Karpas-422 (cell line): ENCODE measurements around the gene CCR7. TPM values are rescaled to one million over a fixed set of nuclear protein-coding genes. Genes with fewer than 3 reads are reported as not detected.

Experiments used
- DNase-seq: peaks from one replicate; pipeline ENCODE4 v3.0.0-alpha.2; 2015
- H2AFZ ChIP-seq: fragments of 200-600 bp; sonication (generic); 2 replicates; pipeline ENCODE4 v1.6.1; 2014; ENCODE audit warnings: antibody characterized with exemption, low read length, mixed read lengths
- H3K27ac ChIP-seq: fragments of 200-600 bp; sonication (generic); 2 replicates; pipeline ENCODE4 v1.5.1; 2014; ENCODE audit warnings: mild to moderate bottlenecking, low read length, moderate library complexity
- H3K27me3 ChIP-seq: fragments of 200-600 bp; sonication (generic); 2 replicates; pipeline ENCODE4 v1.6.1; 2014; ENCODE audit warnings: low read length, mixed read lengths
- H3K36me3 ChIP-seq: fragments of 200-600 bp; sonication (generic); 2 replicates; pipeline ENCODE4 v1.6.1; 2014; ENCODE audit warnings: low read length, mixed read lengths; ENCODE audit not compliant: insufficient read depth
- H3K4me1 ChIP-seq: fragments of 200-600 bp; sonication (generic); 2 replicates; pipeline ENCODE4 v1.6.1; 2014; ENCODE audit warnings: mild to moderate bottlenecking, low read length, mixed read lengths
- H3K4me2 ChIP-seq: fragments of 200-600 bp; sonication (generic); 2 replicates; pipeline ENCODE4 v1.6.1; 2014; ENCODE audit warnings: low read length, low read depth, mild to moderate bottlenecking; ENCODE audit not compliant: poor library complexity, severe bottlenecking
- H3K4me3 ChIP-seq: fragments of 200-600 bp; sonication (generic); 2 replicates; pipeline ENCODE4 v1.5.1; 2014; ENCODE audit warnings: mild to moderate bottlenecking, antibody characterized with exemption, low read length, mixed read lengths
- H3K79me2 ChIP-seq: fragments of 200-600 bp; sonication (generic); 2 replicates; pipeline ENCODE4 v1.6.1; 2014; ENCODE audit warnings: mild to moderate bottlenecking, low read length, mixed read lengths
- H3K9ac ChIP-seq: fragments of 200-600 bp; sonication (generic); 2 replicates; pipeline ENCODE4 v1.6.0; 2014; ENCODE audit warnings: low read length
- H3K9me2 ChIP-seq: fragments of 200-600 bp; sonication (generic), shearing (Covaris generic); replicated peaks from 2 replicates; pipeline ENCODE4 v1.6.0; 2014; ENCODE audit warnings: mild to moderate bottlenecking, low read length, moderate library complexity; ENCODE audit not compliant: insufficient read depth
- H3K9me3 ChIP-seq: fragments of 300-700, 200-600 bp; sonication (generic); 2 replicates; pipeline ENCODE4 v1.6.1; 2014; ENCODE audit warnings: low read length, mixed read lengths
- H4K20me1 ChIP-seq: fragments of 200-600 bp; sonication (generic); 2 replicates; pipeline ENCODE4 v1.6.1; 2014; ENCODE audit warnings: mild to moderate bottlenecking, antibody characterized with exemption, low read length, low read depth; ENCODE audit not compliant: insufficient read depth
- total RNA-seq: library from RNA; depleted of rRNA; stranded (reverse); fragments of >200 nt; shearing (Covaris generic); gene quantifications from 2 replicates; pipeline ENCODE4 v1.2.3, GENCODE V29; 2014; ENCODE audit warnings: low replicate concordance; rRNA removed

The CCR7 gene, protein sequence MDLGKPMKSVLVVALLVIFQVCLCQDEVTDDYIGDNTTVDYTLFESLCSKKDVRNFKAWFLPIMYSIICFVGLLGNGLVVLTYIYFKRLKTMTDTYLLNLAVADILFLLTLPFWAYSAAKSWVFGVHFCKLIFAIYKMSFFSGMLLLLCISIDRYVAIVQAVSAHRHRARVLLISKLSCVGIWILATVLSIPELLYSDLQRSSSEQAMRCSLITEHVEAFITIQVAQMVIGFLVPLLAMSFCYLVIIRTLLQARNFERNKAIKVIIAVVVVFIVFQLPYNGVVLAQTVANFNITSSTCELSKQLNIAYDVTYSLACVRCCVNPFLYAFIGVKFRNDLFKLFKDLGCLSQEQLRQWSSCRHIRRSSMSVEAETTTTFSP
- total RNA-seq, result not detected in 2 replicates

DNA sequence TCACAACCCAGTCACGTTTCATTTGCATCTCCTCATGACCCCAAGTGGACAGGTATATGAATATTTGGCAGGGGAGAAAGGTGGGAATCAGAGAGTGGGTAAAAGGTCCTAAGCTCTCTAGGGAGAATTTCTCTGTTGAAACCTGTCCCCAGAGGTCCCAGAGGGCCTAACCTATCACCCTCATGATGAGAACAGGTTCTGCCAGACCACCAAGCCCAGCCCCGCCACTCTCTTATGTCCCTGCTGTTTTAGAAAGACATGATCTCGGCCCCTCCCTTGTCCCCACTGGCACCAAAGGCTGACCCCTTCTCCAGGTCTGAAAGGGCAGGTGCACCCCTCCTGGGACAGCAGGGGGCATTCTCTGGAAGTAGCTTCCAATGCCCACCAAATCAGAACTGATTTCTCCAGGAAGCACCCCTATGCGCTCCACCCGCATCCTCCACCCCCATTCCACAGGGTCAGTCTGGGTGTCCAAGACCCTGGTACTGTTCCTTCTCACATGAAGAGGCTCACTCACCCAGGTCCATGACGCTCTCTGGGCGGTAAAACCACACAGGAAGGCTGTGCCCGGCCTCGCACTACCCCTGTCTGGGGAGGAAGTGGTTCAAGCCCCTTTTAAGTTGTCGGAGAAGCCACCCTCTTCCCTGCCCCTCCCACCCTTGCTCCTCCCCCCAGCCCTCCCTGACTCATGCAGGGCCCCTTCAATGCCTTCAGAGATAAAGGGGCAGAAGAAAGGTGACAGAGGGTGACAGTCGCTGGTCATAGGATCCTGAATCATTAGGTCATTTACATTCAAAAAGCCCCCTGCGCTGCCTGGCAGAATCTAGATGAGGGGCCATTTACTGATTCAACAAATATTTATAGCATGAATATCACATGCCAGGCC, at the start of gene CCR7:
TSS of gene CCR7 (minus strand) at position 590 of the 886 bp plus-strand sequence. CDS start at position 527, 63 bp downstream.
- Histone ChIP-seq H3K4me2 (no peak within 1 kb of the TSS), H3K4me3 (no peak within 1 kb of the TSS), H2AFZ (no peak within 1 kb of the TSS), H3K9ac (no peak within 1 kb of the TSS), H3K4me1 (peaks cover 7% of the 10 kb centered on the region), H4K20me1 (no peaks in the 10 kb centered on the region), H3K36me3 (no peaks in the 10 kb centered on the region), H3K9me2 (no peaks in the 10 kb centered on the region), H3K9me3 (peaks cover 8% of the 10 kb centered on the region; the same call in 1 of the 2 replicates), H3K79me2 (no peaks in the 10 kb centered on the region), H3K27me3 (peaks cover 6% of the 10 kb centered on the region; the same call in 1 of the 2 replicates), H3K27ac (no peak within 1 kb of the TSS)
- DNase-seq, result no peak

DNA sequence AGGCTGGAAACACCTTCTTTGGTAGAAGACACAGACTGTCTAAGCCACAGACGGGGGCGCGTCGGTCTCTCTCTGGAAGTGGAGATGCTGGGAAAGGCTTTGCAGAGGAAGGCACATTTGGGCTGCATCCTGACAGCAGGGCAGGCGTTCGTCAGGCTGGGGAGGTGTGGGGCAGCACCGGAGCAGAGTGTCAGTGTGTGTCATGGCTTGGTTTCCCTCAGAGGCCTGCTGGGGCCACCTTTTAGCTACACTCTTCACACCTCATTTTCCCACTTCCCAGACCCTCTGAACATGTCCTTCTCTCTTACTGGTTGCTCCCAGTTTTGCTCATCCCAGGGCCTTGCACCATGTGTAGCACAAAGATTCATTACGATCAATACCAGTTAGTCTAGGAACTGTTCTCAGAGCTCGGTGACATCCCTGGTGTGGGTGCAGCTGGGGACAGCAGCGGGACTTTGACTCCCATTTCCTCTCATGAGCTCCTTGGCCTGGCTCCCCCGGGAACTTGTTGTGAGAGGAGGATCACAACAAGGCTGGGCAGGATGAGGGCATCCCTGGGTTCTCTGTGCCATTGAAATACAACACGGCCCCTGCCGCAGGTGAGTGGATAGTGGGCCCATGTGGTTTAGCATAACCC, 49.3 kb upstream of the CCR7 start:
- Histone ChIP-seq H3K9ac (no peak overlapping the region), H3K79me2 (no peaks in the 10 kb centered on the region), H4K20me1 (no peaks in the 10 kb centered on the region), H3K4me1 (no peaks in the 10 kb centered on the region), H3K4me2 (no peak overlapping the region), H3K27ac (no peak overlapping the region), H3K36me3 (no peaks in the 10 kb centered on the region), H3K27me3 (no peaks in the 10 kb centered on the region), H3K4me3 (no peak overlapping the region), H3K9me3 (no peaks in the 10 kb centered on the region), H3K9me2 (no peaks in the 10 kb centered on the region), H2AFZ (no peak overlapping the region)
- DNase-seq, result no peak

DNA sequence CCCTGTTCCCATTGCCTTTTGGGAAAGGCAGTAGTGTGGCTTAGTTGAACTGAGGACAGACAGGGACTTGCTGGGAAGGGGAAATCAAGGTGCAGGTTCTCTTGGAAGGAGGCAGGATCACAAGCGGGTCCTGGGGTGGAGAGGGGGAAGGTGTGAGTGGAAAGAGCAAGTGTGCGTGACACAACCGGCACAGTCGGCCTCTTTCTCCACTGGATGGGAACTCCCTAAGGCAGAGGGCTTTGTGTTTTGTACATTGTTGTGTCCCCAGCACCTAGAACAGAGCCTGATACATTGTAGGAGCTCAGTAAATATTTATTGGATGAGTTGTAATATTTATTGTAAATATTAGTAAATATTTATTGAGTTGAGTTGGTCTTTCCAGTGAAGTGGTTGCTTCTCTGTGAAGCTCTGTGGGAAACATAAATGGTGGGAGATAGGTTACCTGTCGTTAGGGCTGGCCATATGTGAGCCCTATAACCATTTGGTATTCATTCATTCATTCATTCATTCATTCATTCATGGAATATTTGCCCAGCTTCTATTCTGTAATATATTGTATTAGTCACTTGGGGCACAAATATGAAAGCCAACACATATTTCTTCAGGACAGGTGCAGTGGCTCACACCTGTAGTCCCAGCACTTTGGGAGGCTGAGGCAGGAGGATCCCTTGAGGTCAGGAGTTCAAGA, 48.3 kb upstream of the CCR7 start:
- DNase-seq, result no peak
- H3K27ac ChIP-seq, result no peak overlapping the region
- H3K36me3 ChIP-seq, result no peaks in the 10 kb centered on the region
- no peaks in the 10 kb centered on the region for H3K27me3 ChIP-seq
- no peak overlapping the region for H2AFZ ChIP-seq
- H4K20me1 ChIP-seq, result no peaks in the 10 kb centered on the region
- no peak overlapping the region for H3K4me2 ChIP-seq
- H3K4me3 ChIP-seq, result no peak overlapping the region
- no peaks in the 10 kb centered on the region for H3K9me2 ChIP-seq
- no peak overlapping the region for H3K9ac ChIP-seq
- no peaks in the 10 kb centered on the region for H3K79me2 ChIP-seq
- no peaks in the 10 kb centered on the region for H3K4me1 ChIP-seq
- H3K9me3 ChIP-seq, result no peaks in the 10 kb centered on the region

DNA sequence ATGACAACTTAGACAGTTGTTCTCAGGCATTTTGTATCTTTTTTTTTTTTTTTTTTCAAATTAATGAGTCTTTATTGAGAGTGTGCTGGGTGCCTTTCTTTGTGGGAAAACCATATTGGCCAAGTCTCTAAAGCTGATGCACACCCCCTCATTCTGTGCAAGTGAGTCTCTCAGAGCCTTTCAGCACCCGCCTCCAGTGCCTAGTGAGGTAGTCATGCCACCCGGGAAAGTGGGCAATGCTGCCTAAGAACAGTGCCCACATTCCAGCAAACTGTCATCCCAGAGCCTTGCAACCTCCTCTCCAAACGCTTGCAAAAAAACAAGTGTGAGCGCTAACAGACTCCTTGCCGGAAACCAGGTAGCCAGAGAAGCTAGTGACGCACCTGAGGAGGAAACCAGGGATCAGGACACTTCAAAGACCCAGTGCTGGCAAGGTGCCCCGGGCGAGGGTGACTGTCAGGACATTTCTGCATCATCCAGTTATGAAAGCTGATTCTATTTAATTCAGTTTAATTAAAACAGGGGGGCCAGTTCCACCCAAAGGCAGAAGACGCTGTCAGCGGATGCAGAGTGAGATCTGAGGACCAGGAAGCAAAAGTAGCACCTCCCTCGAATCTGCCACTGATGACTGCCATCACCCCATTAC, 47.5 kb upstream of the CCR7 start:
- H3K27ac ChIP-seq, result no peak overlapping the region

DNA sequence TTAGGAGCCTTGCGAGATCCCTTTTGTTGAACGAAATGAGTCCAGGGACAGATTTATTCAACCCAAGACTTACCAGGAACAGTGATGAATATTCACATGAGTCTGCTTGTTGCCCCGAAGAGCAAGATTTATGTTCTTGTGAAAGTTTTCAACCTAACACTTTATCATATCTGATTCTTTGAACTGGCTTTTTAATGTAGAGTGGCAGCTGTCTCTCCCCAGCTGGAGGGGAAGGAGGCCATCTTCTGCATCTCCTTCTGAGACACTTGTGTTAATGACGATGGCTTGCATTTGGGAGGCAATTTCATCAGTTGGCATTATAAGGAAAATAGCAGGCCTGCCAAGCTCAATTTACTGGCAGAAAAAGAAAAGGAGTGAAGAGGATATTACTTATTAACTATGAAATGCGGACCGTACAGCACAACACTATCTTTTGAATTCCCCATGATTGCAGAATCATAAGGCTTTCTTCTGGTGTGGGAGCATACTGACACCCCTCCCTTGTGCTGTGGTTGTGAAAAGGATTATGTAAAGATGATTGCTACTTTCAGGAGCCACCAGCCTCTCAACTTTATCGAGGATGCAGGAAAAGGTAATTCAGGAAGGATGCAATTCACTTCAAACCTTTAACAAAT, 46.7 kb upstream of the CCR7 start:
- no peak overlapping the region for H2AFZ ChIP-seq
- no peaks in the 10 kb centered on the region for H3K9me3 ChIP-seq
- H3K36me3 ChIP-seq, result no peaks in the 10 kb centered on the region
- H3K9ac ChIP-seq, result no peak overlapping the region
- H3K27me3 ChIP-seq, result no peaks in the 10 kb centered on the region
- H3K4me3 ChIP-seq, result no peak overlapping the region
- H3K4me2 ChIP-seq, result no peak overlapping the region
- H3K79me2 ChIP-seq, result no peaks in the 10 kb centered on the region
- no peak for DNase-seq
- H3K4me1 ChIP-seq, result no peaks in the 10 kb centered on the region
- H4K20me1 ChIP-seq, result no peaks in the 10 kb centered on the region
- no peak overlapping the region for H3K27ac ChIP-seq
- H3K9me2 ChIP-seq, result no peaks in the 10 kb centered on the region

More for the DNA sequence above, 47.5 kb upstream of the CCR7 start:
- Histone ChIP-seq H3K9ac (no peak overlapping the region), H3K4me1 (no peaks in the 10 kb centered on the region), H3K9me2 (no peaks in the 10 kb centered on the region), H3K4me3 (no peak overlapping the region), H3K9me3 (no peaks in the 10 kb centered on the region), H2AFZ (no peak overlapping the region), H3K4me2 (no peak overlapping the region), H4K20me1 (no peaks in the 10 kb centered on the region), H3K27me3 (no peaks in the 10 kb centered on the region), H3K79me2 (no peaks in the 10 kb centered on the region), H3K36me3 (no peaks in the 10 kb centered on the region)
- no peak for DNase-seq

DNA sequence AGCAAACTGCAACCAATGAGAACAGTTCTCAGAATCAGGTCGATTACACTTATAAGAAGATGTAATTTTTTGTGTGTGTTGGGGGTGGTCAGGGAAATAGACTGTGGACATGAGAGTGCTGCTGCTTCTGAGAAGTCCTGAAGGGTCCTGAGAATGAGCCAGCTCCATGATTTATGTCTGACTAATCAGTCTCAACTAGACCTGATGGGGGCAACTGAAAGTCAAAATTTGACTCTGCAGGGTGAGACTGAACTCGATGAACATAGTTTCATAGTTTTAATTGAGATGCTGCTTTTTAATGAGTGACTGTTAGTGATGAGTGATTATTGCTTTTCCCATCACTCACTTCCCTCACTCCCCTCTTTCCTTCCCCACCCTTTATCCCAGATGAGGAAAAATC, 45.1 kb upstream of the CCR7 start:
- Histone ChIP-seq H3K4me2 (no peak overlapping the region), H3K4me3 (no peak overlapping the region), H3K9me3 (no peaks in the 10 kb centered on the region), H2AFZ (no peak overlapping the region), H3K4me1 (no peaks in the 10 kb centered on the region), H3K9ac (no peak overlapping the region), H3K27me3 (no peaks in the 10 kb centered on the region), H3K36me3 (no peaks in the 10 kb centered on the region), H3K9me2 (no peaks in the 10 kb centered on the region), H3K79me2 (no peaks in the 10 kb centered on the region), H3K27ac (no peak overlapping the region), H4K20me1 (no peaks in the 10 kb centered on the region)
- no peak for DNase-seq

DNA sequence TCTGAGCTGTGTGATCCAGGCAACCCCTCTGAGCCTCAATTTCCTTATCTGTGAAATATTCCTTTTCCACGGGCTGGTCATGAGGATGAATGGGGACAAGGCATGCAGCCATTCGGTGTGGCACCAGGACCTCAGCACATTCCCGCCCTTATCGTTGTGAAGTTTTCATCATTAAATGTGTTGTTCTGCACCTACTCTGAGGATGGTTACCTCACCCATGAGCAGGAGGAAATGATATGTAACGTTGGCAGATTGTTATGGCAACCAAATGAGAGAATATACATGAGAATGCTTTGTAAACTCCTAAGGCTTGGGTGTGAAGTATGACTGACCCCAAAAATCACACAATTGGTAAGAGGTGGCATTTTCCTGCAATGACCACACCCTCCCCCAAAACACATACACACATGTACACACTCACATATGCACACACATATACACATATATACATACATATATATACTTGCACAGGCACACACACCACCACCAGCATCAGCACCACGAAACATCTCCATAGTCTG, 42.8 kb upstream of the CCR7 start:
- Histone ChIP-seq H3K4me3 (no peak overlapping the region), H3K9me3 (no peaks in the 10 kb centered on the region), H3K4me1 (no peaks in the 10 kb centered on the region), H2AFZ (no peak overlapping the region), H3K4me2 (no peak overlapping the region), H3K9ac (no peak overlapping the region), H3K27me3 (no peaks in the 10 kb centered on the region), H3K79me2 (no peaks in the 10 kb centered on the region), H4K20me1 (no peaks in the 10 kb centered on the region), H3K9me2 (no peaks in the 10 kb centered on the region), H3K27ac (no peak overlapping the region), H3K36me3 (no peaks in the 10 kb centered on the region)
- no peak for DNase-seq
